ENCODE measurements around the gene TANGO2.

The TANGO2 gene

DNA sequence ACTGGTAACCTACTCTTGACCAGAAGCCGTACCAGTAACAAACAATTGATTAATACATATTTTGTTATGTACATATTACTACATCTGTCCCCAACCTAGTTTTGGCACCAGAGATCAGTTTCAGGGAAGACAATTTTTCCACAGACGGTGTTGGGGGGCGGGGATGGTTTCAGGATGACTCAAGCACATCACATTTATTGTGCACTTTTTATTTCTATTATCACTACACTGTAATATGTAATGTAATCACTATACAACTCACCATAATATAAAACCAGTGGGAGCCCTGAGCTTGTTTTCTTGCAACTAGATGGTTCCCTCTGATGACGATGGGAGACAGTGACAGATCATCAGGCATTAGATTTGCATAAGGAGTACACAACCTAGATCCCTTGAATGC lies 74.6 kb downstream of the TANGO2 start:
- peaks cover 63% of the 10 kb centered on the region for H3K36me3 ChIP-seq (ENCODE audit: insufficient read depth, low read length)

DNA sequence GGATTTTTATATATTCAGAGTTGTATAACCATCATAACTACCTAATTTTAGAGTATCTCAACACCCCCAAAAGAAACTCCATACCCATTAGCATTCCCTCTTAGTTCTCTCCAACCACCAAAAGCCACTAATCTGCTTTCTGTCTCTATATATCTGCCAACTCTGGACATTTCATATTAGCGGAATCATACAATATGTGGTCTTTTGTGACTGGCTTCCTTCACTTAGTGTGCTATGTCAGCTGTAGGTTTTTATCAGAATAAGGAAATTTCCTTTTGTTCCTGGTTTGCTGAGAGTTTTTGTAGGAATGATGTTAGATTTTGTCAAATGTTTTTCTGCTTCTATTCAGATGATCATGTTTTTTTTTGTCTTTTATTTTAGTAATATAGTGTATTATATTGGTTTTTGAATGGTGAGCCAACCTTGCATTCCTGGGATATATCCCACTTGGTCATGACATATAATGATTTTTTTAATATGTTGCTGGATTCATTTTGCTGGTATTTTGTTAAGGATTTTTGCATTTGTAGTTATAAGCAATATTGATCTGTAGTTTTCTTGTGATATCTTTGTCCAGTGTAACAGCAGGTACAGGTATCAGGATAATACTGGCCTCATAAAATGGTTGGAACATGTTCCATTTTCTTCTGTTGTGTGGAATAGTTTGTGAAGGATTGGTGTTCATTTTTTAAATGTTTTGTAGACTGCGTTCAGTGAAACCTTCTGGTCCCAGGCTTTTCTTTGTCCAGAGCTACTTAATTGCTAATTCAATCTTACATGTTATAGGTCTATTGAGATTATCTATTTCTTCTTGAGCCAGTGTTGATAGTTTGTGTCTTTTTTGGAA lies 75.9 kb downstream of the TANGO2 start:
- H3K36me3 ChIP-seq (ENCODE audit: insufficient read depth, low read length): peaks cover 51% of the 10 kb centered on the region
- H3K9me3 ChIP-seq (ENCODE audit: control insufficient read depth, insufficient read depth, low read length): 0 out of 2 replicates have a peak, but pooled peaks cover 4% of the 10 kb centered on the region
- no peaks in the 10 kb centered on the region; the same call in 1 of the 2 replicates for H3K4me1 ChIP-seq (ENCODE audit: insufficient read depth, low read length)
- no peak overlapping the region for H3K9ac ChIP-seq (ENCODE audit: low read depth, low read length)

More for the DNA sequence above, 74.6 kb downstream of the TANGO2 start:
- Histone ChIP-seq H3K4me1 (ENCODE audit: insufficient read depth, low read length) (no peaks in the 10 kb centered on the region; the same call in 1 of the 2 replicates), H3K9me3 (ENCODE audit: control insufficient read depth, insufficient read depth, low read length) (0 out of 2 replicates have a peak, but pooled peaks cover 4% of the 10 kb centered on the region), H3K9ac (ENCODE audit: low read depth, low read length) (no peak overlapping the region)

DNA sequence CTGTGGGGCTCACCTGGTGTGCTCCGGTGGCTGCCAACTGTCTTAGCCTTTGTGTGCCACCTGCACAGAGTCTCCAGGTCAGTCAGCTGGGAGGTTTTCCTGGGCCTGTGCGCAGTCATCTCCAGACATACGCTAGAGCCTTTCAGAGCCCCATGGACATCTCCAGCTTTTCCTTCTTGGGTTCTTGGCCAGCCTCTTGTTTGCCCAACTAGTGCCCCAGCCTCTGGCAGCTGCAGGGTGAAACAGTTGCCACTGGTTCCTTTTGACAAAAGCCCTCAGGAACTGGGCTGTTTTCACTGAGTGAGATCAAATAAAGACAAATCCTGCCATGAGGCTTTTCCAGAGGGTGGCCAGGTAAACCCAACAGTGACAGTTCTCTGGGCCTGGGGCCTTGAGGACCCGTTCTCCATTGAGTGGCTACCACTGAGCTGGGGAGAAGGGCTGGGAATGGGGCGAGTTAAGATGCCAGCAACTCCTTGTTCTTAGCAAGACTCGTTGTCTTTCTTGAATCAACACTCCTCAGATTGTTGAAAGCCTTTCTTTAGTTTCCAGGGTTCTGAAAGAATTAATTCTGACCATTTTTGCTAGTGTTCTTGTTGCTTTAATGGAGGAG lies 78.3 kb downstream of the TANGO2 start:
- peaks cover 42% of the 10 kb centered on the region for H3K36me3 ChIP-seq (ENCODE audit: insufficient read depth, low read length)
- H3K9me3 ChIP-seq (ENCODE audit: control insufficient read depth, insufficient read depth, low read length): 0 out of 2 replicates have a peak, but pooled peaks cover 4% of the 10 kb centered on the region
- no peak overlapping the region for H3K9ac ChIP-seq (ENCODE audit: low read depth, low read length)
- no peaks in the 10 kb centered on the region; the same call in 1 of the 2 replicates for H3K4me1 ChIP-seq (ENCODE audit: insufficient read depth, low read length)

DNA sequence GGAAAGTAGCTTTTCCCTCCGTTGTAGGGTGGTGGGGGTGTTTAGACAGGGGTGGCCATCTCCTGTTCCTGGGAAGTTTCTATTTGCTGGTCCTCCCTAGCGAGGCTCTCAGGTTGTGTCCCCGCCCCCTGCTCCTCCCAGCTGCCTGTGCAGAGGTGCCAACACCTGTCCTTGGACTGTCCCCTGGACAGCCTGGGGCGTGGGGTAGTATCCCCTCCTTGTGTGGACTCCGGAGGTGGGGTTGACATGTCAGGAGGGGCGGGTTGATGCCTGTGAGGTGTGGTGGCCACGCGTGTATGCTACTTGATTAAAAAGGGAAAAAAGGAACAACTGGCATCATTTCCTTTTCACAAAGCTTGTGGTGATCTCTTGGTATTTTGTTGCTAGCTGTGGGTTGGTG lies 80.7 kb downstream of the TANGO2 start:
- Histone ChIP-seq H3K4me1 (ENCODE audit: insufficient read depth, low read length) (no peaks in the 10 kb centered on the region; the same call in 1 of the 2 replicates), H3K9ac (ENCODE audit: low read depth, low read length) (no peak overlapping the region), H3K9me3 (ENCODE audit: control insufficient read depth, insufficient read depth, low read length) (0 out of 2 replicates have a peak, but pooled peaks cover 2% of the 10 kb centered on the region), H3K36me3 (ENCODE audit: insufficient read depth, low read length) (peaks cover 39% of the 10 kb centered on the region)

DNA sequence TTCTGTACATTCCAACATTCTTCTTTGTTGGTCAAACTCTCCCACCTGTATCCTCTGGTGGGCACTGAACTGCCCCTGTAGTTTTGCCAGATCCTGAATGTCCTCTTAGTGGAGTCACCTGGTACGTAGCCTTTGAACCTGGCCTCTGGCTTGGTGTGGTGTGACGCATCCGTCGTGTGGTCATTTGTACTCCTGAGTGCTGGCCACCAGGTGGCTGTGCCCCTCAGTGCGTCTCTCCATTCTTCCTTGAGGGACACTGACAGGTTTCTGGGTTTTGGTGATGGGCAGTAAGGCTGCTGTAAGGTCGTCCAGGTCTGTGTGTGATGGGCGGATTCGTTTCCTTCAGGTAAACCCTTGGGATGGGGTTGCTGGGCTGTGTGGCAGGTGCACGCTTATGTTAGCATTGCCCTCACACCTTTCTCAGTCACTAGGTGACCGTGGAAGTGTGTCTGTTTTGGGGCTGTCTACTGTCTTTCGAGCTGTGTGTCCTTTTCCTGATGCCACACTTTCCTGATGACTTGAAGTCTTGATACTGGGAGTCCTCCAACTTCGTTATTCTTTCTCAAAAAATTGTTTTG lies 81.4 kb downstream of the TANGO2 start:
- H3K9ac ChIP-seq (ENCODE audit: low read depth, low read length): no peak overlapping the region
- H3K9me3 ChIP-seq (ENCODE audit: control insufficient read depth, insufficient read depth, low read length): no peaks in the 10 kb centered on the region
- H3K4me1 ChIP-seq (ENCODE audit: insufficient read depth, low read length): no peaks in the 10 kb centered on the region; the same call in 1 of the 2 replicates
- H3K36me3 ChIP-seq (ENCODE audit: insufficient read depth, low read length): peaks cover 39% of the 10 kb centered on the region

DNA sequence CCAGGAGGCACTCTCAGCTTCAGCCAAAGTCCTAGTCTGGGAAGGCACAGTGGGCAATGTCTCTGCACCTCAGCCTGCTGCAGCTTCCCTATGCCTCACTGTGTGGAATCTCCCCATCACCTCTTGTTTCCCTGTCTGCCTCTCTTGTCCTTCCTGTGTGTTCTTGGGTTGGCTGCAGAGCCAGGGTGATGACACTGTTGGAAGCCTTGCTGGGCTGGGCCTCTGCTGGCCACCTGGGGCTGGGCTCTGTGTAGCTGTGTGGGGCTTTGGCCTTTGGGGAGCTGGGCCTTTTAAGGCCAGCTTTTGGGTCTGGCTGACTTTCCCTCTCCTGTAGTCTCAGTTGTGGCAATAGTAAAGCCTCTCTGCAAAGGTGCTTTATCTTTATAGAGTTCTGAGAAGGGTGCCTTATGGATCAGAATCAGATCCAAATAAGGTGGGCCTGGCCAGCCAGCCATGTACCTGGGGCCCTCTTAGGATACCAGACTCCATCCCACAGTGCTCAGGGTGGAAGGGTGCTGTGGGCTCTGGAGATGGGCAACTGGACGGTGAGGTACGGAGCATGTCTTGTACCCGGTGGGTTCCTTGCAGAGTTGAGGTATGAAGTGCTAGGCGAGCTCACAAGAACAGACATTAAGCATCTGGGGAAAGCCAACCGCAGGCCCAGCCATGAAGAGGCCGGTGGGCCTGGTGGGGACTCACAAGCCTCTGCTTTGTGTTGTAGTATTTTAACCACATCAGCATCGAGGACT lies 84.7 kb downstream of the TANGO2 start:
- Histone ChIP-seq H3K4me1 (ENCODE audit: insufficient read depth, low read length) (no peaks in the 10 kb centered on the region), H3K9ac (ENCODE audit: low read depth, low read length) (no peak overlapping the region), H3K36me3 (ENCODE audit: insufficient read depth, low read length) (peaks cover 32% of the 10 kb centered on the region)

DNA sequence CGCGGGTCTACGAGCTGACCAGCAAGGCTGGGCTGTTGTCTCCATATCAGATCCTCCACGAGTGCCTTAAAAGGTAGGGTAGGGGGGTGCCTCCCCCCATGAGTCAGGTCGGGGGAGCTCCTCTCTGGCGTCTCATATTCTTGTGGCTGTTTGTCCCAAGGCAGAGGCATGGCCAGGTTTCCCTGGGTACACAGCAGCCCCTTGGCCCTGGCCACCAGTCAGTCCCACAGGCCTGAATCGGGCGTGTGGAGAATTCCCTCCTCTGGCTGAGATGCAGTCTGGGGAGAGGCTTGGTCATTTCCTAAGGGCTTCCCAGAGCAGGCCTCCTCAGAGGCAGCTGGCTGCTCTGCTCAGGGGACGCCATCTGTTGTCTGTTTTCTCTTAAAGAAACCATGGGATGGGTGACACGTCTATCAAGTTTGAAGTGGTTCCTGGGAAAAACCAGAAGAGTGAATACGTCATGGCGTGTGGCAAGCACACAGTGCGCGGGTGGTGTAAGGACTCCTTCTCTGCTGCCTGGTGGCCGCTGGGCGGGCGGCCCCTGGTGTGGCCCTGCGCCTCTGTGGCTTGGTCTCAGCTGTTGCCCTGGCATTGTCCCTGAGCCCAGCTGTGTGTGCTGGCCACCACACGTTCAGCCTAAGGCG lies 85.4 kb downstream of the TANGO2 start:
- peaks cover 35% of the 10 kb centered on the region for H3K36me3 ChIP-seq (ENCODE audit: insufficient read depth, low read length)
- H3K9me3 ChIP-seq (ENCODE audit: control insufficient read depth, insufficient read depth, low read length): no peaks in the 10 kb centered on the region
- H3K4me1 ChIP-seq (ENCODE audit: insufficient read depth, low read length): no peaks in the 10 kb centered on the region
- no peak overlapping the region for H3K9ac ChIP-seq (ENCODE audit: low read depth, low read length)

More for the DNA sequence above, 84.7 kb downstream of the TANGO2 start:
- no peaks in the 10 kb centered on the region for H3K9me3 ChIP-seq (ENCODE audit: control insufficient read depth, insufficient read depth, low read length)

DNA sequence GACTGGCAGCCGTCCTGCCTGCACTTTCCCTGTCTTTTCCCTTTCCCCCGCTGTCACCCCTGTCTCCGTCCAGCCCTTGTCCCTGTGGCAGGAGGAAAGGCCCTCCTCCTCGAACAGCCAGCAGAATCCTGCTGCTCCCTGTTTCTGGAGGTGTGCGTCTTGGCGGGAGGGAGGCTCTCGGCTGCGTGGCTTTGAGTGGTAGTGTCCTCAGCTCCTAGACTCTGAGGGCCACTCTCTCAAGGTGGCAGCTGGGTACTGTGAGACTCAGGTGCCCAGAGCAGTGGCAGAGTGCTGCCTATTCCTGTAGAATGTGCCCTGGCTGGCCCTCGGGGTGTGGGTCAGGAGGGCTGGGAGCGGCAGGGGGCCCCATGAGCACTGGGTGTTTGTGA lies 85.9 kb downstream of the TANGO2 start:
- Histone ChIP-seq H3K36me3 (ENCODE audit: insufficient read depth, low read length) (peaks cover 34% of the 10 kb centered on the region), H3K9ac (ENCODE audit: low read depth, low read length) (no peak overlapping the region), H3K9me3 (ENCODE audit: control insufficient read depth, insufficient read depth, low read length) (no peaks in the 10 kb centered on the region)

DNA sequence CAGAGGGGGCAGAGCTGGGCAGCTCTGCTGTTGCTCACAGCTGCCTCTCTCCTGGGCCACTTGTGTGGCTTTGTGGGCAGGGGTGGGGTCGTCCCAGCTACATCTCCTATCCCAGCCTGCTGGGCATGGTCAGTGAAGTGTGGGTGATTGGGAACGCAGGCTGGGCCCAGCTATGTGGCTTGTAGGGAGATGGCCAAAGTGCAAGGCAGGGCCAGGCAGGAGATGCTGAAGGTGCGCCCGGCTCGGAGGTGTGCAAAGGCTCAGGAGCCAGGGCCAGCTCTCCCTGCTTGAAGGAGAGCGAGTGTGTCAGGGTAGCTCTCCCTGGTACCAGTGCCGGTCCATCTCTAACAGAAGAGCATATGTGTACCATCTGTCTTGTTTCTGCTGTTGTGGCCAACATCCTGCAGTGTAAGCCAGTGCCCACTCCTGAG lies 86.6 kb downstream of the TANGO2 start:
- no peaks in the 10 kb centered on the region for H3K4me1 ChIP-seq (ENCODE audit: insufficient read depth, low read length)
- peaks cover 27% of the 10 kb centered on the region for H3K36me3 ChIP-seq (ENCODE audit: insufficient read depth, low read length)
- H3K9ac ChIP-seq (ENCODE audit: low read depth, low read length): no peak overlapping the region
- no peaks in the 10 kb centered on the region for H3K9me3 ChIP-seq (ENCODE audit: control insufficient read depth, insufficient read depth, low read length)

More for the DNA sequence above, 85.9 kb downstream of the TANGO2 start:
- H3K4me1 ChIP-seq (ENCODE audit: insufficient read depth, low read length): no peaks in the 10 kb centered on the region

DNA sequence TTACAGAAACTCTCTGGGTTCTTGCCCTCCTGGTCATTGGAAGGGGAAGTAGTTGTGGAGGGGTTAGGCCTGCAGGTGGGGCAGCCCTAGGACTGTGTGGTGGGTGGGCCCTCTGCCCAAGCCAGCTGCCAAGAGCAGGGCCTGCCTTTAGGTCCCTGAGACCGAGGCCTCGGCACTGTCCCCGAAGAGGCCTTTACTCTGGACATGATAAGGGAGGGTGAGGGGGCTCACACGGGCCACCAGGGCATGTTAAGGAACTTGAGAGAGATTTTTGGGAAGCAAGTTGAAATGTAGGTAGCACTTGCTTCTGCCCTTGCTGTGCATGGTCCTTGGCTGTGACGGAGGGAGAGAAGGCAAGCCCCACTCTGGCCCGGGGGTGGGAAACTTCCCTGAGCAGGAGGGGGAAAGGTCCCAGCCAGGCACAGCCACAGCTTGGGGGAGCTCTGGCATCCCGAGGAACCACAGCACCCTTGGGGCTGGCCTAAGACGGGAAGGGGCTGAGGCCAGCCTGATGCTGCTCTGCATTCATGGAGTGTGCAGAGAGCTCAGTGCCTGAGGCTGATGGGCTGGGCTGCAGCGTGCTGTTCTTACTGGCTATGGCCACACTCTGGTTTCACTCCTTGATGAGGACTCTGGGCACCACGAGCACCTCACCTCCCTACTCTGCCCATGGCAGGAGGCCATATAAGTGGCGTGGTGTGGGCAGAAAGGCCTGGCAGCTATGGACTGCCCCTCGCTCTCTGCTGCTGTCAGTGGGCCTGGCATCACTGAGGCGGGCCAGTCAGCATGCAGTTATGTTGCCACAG lies 87.2 kb downstream of the TANGO2 start:
- Histone ChIP-seq H3K9ac (ENCODE audit: low read depth, low read length) (no peak overlapping the region), H3K36me3 (ENCODE audit: insufficient read depth, low read length) (peaks cover 27% of the 10 kb centered on the region), H3K9me3 (ENCODE audit: control insufficient read depth, insufficient read depth, low read length) (no peaks in the 10 kb centered on the region), H3K4me1 (ENCODE audit: insufficient read depth, low read length) (no peaks in the 10 kb centered on the region)

DNA sequence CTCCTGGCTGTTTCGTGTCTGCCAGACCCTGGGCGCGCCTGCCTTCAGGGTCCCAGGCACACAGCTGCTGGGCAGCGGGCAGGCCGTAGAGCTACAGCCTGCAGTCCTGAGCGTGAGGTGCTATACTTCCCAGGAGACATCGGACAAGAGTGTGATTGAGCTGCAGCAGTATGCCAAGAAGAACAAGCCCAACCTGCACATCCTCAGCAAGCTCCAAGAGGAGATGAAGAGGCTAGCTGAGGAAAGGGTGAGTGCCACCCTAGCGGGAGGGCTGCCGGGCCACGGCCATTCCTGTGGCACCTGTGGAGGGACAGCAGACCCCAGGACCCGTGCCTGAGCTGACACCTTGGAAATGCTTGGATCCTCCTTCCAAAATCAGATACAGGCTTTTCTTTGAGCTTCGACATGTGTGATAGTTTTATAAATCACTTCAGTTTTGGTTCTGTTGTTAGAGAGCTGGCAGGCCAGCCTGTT lies 87.9 kb downstream of the TANGO2 start:
- Histone ChIP-seq H3K9ac (ENCODE audit: low read depth, low read length) (no peak overlapping the region), H3K36me3 (ENCODE audit: insufficient read depth, low read length) (peaks cover 27% of the 10 kb centered on the region), H3K9me3 (ENCODE audit: control insufficient read depth, insufficient read depth, low read length) (no peaks in the 10 kb centered on the region), H3K4me1 (ENCODE audit: insufficient read depth, low read length) (no peaks in the 10 kb centered on the region)

DNA sequence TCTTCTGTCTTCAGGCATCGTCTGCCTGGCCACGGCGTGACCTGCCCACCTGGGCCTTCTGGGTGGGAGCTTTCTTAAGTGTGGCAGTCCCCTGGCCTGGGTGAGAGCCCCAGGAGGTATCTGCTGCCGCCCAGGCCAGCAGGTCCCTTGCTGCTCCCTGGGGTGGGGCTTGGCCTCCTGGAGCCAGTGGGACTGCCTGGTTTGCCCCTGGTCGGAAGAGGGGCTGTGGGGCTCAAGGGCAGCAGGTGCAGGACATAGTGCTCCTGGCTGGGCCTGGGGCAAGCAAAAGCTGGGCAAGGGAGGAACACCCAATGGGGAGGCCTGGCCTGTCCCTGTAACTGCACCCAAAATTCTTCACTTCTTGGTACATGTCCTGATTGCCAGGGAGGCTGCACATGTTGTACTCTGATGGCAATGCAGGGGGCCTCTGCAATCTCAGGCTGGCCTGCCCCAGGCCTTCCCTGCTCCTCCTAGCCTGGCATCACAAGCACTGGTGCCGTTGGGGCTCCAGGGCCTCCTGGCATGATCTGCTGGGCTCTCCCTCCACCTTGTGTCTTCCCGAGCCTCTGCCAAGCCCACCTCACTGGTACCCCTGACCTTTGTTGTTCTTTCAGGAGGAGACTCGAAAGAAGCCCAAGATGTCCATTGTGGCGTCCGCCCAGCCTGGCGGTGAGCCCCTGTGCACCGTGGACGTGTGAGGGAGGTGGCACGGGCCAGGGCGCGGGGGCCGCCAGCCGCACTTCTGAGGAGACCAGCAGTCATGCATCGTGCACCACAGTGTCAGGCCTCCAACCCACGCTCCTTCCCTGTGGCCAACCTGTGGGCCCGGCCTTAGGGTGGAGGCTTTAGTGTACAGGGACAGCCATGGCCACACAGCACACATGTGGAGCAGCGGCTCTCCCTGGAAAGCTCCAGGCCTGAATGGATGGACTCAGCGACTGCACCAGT lies 88.8 kb downstream of the TANGO2 start:
- H3K9ac ChIP-seq (ENCODE audit: low read depth, low read length): no peak overlapping the region
- H3K9me3 ChIP-seq (ENCODE audit: control insufficient read depth, insufficient read depth, low read length): no peaks in the 10 kb centered on the region
- no peaks in the 10 kb centered on the region for H3K4me1 ChIP-seq (ENCODE audit: insufficient read depth, low read length)
- peaks cover 26% of the 10 kb centered on the region for H3K36me3 ChIP-seq (ENCODE audit: insufficient read depth, low read length)
